Measurements from ENCODE around the gene POU6F2. TPM values are rescaled to one million over a fixed set of nuclear protein-coding genes. Genes with fewer than 3 reads are reported as not detected.

POU6F2 gene
- total and polyA plus RNA-seq, 2 experiments from 2014 or later, result not detected

DNA sequence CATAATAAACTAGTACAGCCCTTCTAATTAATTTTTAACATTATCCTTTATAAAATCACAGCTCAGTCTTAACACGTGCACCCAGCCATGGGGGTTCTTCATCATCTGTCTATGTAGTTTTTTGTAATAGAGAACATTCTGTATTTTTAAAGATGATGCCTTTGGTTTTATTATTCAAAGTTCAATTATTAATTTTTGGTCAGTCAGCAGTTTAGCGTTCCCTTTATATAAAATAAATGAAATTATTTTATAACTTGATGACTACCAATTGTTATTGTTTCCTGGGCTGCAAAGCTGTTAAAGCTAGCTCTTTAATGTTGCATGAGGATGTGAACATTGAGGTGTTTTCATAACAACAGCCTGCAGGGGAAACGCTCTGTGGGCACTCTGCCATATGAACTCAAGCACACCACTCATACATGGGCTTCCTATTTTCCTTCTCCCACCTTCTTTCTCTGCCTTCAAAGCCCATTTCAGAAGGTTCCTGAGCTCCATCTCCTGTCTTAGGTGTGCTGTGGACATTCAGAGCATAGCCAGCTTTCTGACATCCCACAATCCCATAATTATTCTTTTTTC is 416.5 kb downstream of the POU6F2 start:
- Histone ChIP-seq H3K27me3 (replicated peaks; ENCODE audit: insufficient read depth) (0 out of 2 replicates have a peak, but pooled peaks cover 5% of the 10 kb centered on the region), H4K20me1 (ENCODE audit: insufficient read depth) (no peaks in the 10 kb centered on the region), H3K79me2 (ENCODE audit: insufficient read depth) (no peaks in the 10 kb centered on the region), H3K9ac (no peak overlapping the region), H3K4me3 (no peak overlapping the region), H3K9me2 (ENCODE audit: insufficient read depth) (no peaks in the 10 kb centered on the region), H3K27ac (no peak overlapping the region), H3F3A (ENCODE audit: insufficient read depth) (no peaks in the 10 kb centered on the region), H3K4me1 (ENCODE audit: insufficient read depth) (no peaks in the 10 kb centered on the region), H3K36me3 (ENCODE audit: low read depth) (no peaks in the 10 kb centered on the region), H3K9me3 (ENCODE audit: low read depth) (no peaks in the 10 kb centered on the region), H3K4me2 (ENCODE audit: unreplicated experiment) (no peak overlapping the region), H2AFZ (no peak overlapping the region)
- no peak for TF ChIP-seq EZH2 (IDR thresholded peaks at IDR 0.05; ENCODE audit: insufficient read depth, poor library complexity, severe bottlenecking)
- TF ChIP-seq EZH2phosphoT487 (IDR thresholded peaks at IDR 0.05; ENCODE audit: insufficient read depth, low read depth), result no peak
- no peak for DNase-seq
- in situ Hi-C loops (cut with MboI), result no loop called here
- 32 to 33% methylated on average over 3 of the region's 3 CpGs for WGBS, 2 experiments (ENCODE audit: low coverage in 1 of 2, low lambda C conversion rate in 2 of 2, missing lambda C conversion rate in 2 of 2)

DNA sequence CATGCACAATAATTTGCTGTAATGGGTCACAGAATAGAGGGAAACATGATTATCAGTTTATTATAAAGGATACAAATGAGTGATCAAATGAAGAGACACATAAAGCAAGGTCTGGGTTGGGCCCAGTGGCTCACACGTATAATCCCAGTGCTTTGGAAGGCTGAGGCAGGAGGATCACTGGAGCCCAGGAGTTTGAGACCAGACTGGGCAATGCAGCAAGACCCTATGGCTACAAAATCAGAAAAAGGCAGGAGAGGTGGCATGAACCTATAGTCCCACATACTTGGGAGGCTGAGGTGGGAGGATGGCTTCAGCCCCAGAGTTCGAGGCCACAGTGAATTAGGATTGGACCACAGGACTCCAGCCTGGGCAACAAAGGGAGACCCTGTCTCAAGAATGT is 421.7 kb downstream of the POU6F2 start:
- 45 to 56% methylated on average over 2 of the region's 2 CpGs for WGBS, 2 experiments (ENCODE audit: low coverage in 1 of 2, low lambda C conversion rate in 2 of 2, missing lambda C conversion rate in 2 of 2)

DNA sequence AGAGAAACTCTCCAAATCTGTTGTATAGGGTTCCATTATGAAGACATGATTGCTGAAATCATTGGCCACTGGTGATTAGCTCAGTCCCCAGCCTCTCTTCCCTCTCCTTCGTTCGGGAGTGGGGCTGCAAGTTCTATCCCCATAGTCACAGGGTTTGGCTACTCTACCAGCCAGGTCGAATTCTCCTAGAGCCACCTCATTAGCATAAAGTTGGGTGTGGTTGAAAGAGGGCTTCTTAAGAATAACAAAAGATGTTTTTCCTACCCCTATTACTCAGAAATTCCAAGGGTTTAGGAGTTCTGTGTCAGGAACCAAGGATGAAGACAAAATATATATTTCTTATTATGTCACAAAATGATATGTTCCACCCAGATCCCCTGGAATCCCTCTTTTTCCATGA is 422.3 kb downstream of the POU6F2 start:
- DNase-seq, result no peak
- Histone ChIP-seq H3K9me3 (ENCODE audit: low read depth) (no peaks in the 10 kb centered on the region), H3F3A (ENCODE audit: insufficient read depth) (no peaks in the 10 kb centered on the region), H3K79me2 (ENCODE audit: insufficient read depth) (no peaks in the 10 kb centered on the region), H3K4me3 (no peak overlapping the region), H3K4me1 (ENCODE audit: insufficient read depth) (no peaks in the 10 kb centered on the region), H4K20me1 (ENCODE audit: insufficient read depth) (no peaks in the 10 kb centered on the region), H3K27ac (no peak overlapping the region), H2AFZ (no peak overlapping the region), H3K36me3 (ENCODE audit: low read depth) (no peaks in the 10 kb centered on the region), H3K4me2 (ENCODE audit: unreplicated experiment) (no peak overlapping the region), H3K27me3 (replicated peaks; ENCODE audit: insufficient read depth) (peaks cover 2% of the 10 kb centered on the region; the same call in 1 of the 2 replicates), H3K9me2 (ENCODE audit: insufficient read depth) (0 out of 2 replicates have a peak, but pooled peaks cover 3% of the 10 kb centered on the region), H3K9ac (no peak overlapping the region)
- no peak for TF ChIP-seq EZH2 (IDR thresholded peaks at IDR 0.05; ENCODE audit: insufficient read depth, poor library complexity, severe bottlenecking)
- TF ChIP-seq EZH2phosphoT487 (IDR thresholded peaks at IDR 0.05; ENCODE audit: insufficient read depth, low read depth), result no peak
- WGBS, 2 experiments (ENCODE audit: low coverage in 1 of 2, low lambda C conversion rate in 2 of 2, missing lambda C conversion rate in 2 of 2), result 23 to 30% methylated on average over 3 of the region's 3 CpGs
- in situ Hi-C loops (cut with MboI), result no loop called here

More for the DNA sequence above, 421.7 kb downstream of the POU6F2 start:
- Histone ChIP-seq H3K36me3 (ENCODE audit: low read depth) (no peaks in the 10 kb centered on the region), H3K9me3 (ENCODE audit: low read depth) (no peaks in the 10 kb centered on the region), H3K27ac (no peak overlapping the region), H3K4me2 (ENCODE audit: unreplicated experiment) (no peak overlapping the region), H3K79me2 (ENCODE audit: insufficient read depth) (no peaks in the 10 kb centered on the region), H3K9me2 (ENCODE audit: insufficient read depth) (0 out of 2 replicates have a peak, but pooled peaks cover 3% of the 10 kb centered on the region), H4K20me1 (ENCODE audit: insufficient read depth) (no peaks in the 10 kb centered on the region), H3F3A (ENCODE audit: insufficient read depth) (no peaks in the 10 kb centered on the region), H3K9ac (no peak overlapping the region), H3K4me3 (no peak overlapping the region), H2AFZ (no peak overlapping the region), H3K4me1 (ENCODE audit: insufficient read depth) (no peaks in the 10 kb centered on the region), H3K27me3 (replicated peaks; ENCODE audit: insufficient read depth) (peaks cover 2% of the 10 kb centered on the region; the same call in 1 of the 2 replicates)
- DNase-seq, result no peak
- TF ChIP-seq EZH2 (IDR thresholded peaks at IDR 0.05; ENCODE audit: insufficient read depth, poor library complexity, severe bottlenecking) (no peak), EZH2phosphoT487 (IDR thresholded peaks at IDR 0.05; ENCODE audit: insufficient read depth, low read depth) (no peak)
- in situ Hi-C loops (cut with MboI), result no loop called here

DNA sequence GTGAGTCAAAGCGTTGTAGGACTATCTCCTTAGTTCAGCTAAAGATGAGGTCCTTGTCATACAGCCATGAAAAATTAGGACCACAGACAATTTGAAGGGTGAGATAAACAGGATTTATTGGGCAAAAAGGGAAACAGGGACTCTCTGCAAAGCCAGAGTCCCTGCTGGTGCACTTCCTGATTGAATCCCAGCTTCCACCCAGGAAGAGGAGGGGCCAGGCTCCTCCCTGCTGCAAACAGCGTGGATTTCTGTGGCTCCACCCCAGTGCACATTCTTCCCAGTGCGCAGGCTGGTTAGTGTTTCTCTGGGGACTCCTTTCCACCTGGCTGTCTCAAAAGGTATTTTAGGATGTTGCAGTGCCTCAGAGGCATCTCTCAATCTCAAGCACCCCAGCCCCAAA is 423.1 kb downstream of the POU6F2 start:
- H3K9me3 ChIP-seq (ENCODE audit: low read depth), result no peaks in the 10 kb centered on the region
- H3K4me1 ChIP-seq (ENCODE audit: insufficient read depth), result no peaks in the 10 kb centered on the region
- no peaks in the 10 kb centered on the region for H3K36me3 ChIP-seq (ENCODE audit: low read depth)
- peaks cover 2% of the 10 kb centered on the region; the same call in 1 of the 2 replicates for H3K27me3 ChIP-seq (replicated peaks; ENCODE audit: insufficient read depth)
- no peaks in the 10 kb centered on the region for H3K79me2 ChIP-seq (ENCODE audit: insufficient read depth)
- TF ChIP-seq EZH2phosphoT487 (IDR thresholded peaks at IDR 0.05; ENCODE audit: insufficient read depth, low read depth) (no peak), EZH2 (IDR thresholded peaks at IDR 0.05; ENCODE audit: insufficient read depth, poor library complexity, severe bottlenecking) (no peak)
- no peak overlapping the region for H3K4me2 ChIP-seq (ENCODE audit: unreplicated experiment)
- H3K9me2 ChIP-seq (ENCODE audit: insufficient read depth), result 0 out of 2 replicates have a peak, but pooled peaks cover 3% of the 10 kb centered on the region
- DNase-seq, result no peak
- H4K20me1 ChIP-seq (ENCODE audit: insufficient read depth), result no peaks in the 10 kb centered on the region
- WGBS, 2 experiments (ENCODE audit: low coverage in 1 of 2, low lambda C conversion rate in 2 of 2, missing lambda C conversion rate in 2 of 2), result 71 to 75% methylated on average over 3 of the region's 3 CpGs
- no peak overlapping the region for H3K4me3 ChIP-seq
- H3K27ac ChIP-seq, result no peak overlapping the region
- H2AFZ ChIP-seq, result no peak overlapping the region
- no peaks in the 10 kb centered on the region for H3F3A ChIP-seq (ENCODE audit: insufficient read depth)
- no peak overlapping the region for H3K9ac ChIP-seq
- in situ Hi-C loops (cut with MboI), result no loop called here
